SK-N-SH treated with all-trans-retinoic acid at 6 μM for 48 hours (cell line): Measurements from ENCODE around the gene TFAP2B.

Source experiments
- ATAC-seq: fragments of 200-7000 bp; cut with Tn5 transposase; 3 replicates; pipeline ENCODE4 v1.9.1; 2020; ENCODE audit warnings: mild to moderate bottlenecking, moderate library complexity
- ARNTL ChIP-seq: fragments of 450-650 bp; formaldehyde crosslinking; IDR thresholded peaks from 2 replicates; pipeline ENCODE4 v1.5.0; 2020; ENCODE audit warnings: low read depth, mild to moderate bottlenecking, moderate library complexity, borderline replicate concordance
- BACH2 ChIP-seq: fragments of 250-450 bp; sonication (Bioruptor Pico); IDR thresholded peaks from 2 replicates; pipeline ENCODE4 v1.9.0; 2021; ENCODE audit warnings: mild to moderate bottlenecking, borderline replicate concordance
- CREB5 ChIP-seq: fragments of 250-450 bp; sonication (Bioruptor Pico); IDR thresholded peaks from 2 replicates; pipeline ENCODE4 v1.5.1; 2020; ENCODE audit warnings: low read depth, mild to moderate bottlenecking, moderate library complexity
- CSDC2 ChIP-seq: fragments of 250-450 bp; sonication (Bioruptor Pico); IDR thresholded peaks from 2 replicates; pipeline ENCODE4 v1.5.0; 2020; ENCODE audit warnings: mild to moderate bottlenecking, moderate library complexity
- ESRRG ChIP-seq: fragments of 250-450 bp; sonication (Bioruptor Pico); IDR thresholded peaks from 2 replicates; pipeline ENCODE4 v1.6.1; 2021; ENCODE audit warnings: mild to moderate bottlenecking
- GLIS3 ChIP-seq: fragments of 250-450 bp; sonication (Bioruptor Pico); IDR thresholded peaks from 2 replicates; pipeline ENCODE4 v1.5.0; 2020; ENCODE audit warnings: mild to moderate bottlenecking, moderate library complexity
- ISL1 ChIP-seq: fragments of 250-450 bp; sonication (Bioruptor Pico); IDR thresholded peaks from 2 replicates; pipeline ENCODE4 v2.1.2; 2022; ENCODE audit warnings: mild to moderate bottlenecking, moderate library complexity
- OSR1 ChIP-seq: fragments of 250-450 bp; sonication (Bioruptor Pico); IDR thresholded peaks from 2 replicates; pipeline ENCODE4 v1.8.0; 2022; ENCODE audit warnings: moderate library complexity, mild to moderate bottlenecking, inconsistent platforms
- PPARA ChIP-seq: fragments of 250-450 bp; sonication (Bioruptor Pico); IDR thresholded peaks from 2 replicates; pipeline ENCODE4 v1.5.0; 2020; ENCODE audit warnings: mild to moderate bottlenecking, borderline replicate concordance
- RARB ChIP-seq: fragments of 250-450 bp; sonication (Bioruptor Pico); IDR thresholded peaks from 2 replicates; pipeline ENCODE4 v1.8.0; 2021; ENCODE audit warnings: mild to moderate bottlenecking, moderate library complexity
- SNAI2 ChIP-seq: fragments of 250-450 bp; sonication (Bioruptor Pico); IDR thresholded peaks from 2 replicates; pipeline ENCODE4 v1.5.0; 2020; ENCODE audit warnings: mild to moderate bottlenecking, moderate library complexity
- TCF4 ChIP-seq: fragments of 250-450 bp; sonication (Bioruptor Pico); IDR thresholded peaks from 2 replicates; pipeline ENCODE4 v1.8.0; 2021; ENCODE audit warnings: mild to moderate bottlenecking, moderate library complexity, borderline replicate concordance
- TOX ChIP-seq: fragments of 250-450 bp; sonication (Bioruptor Pico); IDR thresholded peaks from 2 replicates; pipeline ENCODE4 v1.8.0; 2021; ENCODE audit warnings: mild to moderate bottlenecking, moderate library complexity, borderline replicate concordance
- TSHZ2 ChIP-seq: fragments of 250-450 bp; sonication (Bioruptor Pico); IDR thresholded peaks from 2 replicates; pipeline ENCODE4 v1.5.0; 2020; ENCODE audit warnings: mild to moderate bottlenecking, moderate library complexity
- ZFP3 ChIP-seq: fragments of 250-450 bp; sonication (Bioruptor Pico); IDR thresholded peaks from 2 replicates; pipeline ENCODE4 v1.5.0; 2020; ENCODE audit warnings: mild to moderate bottlenecking, moderate library complexity
- ZFP30 ChIP-seq: fragments of 450-650 bp; formaldehyde crosslinking; IDR thresholded peaks from 2 replicates; pipeline ENCODE4 v1.5.0; 2022; ENCODE audit warnings: mild to moderate bottlenecking, moderate library complexity
- ZNF565 ChIP-seq: fragments of 450-650 bp; formaldehyde crosslinking; conservative IDR thresholded peaks from 2 replicates; pipeline ENCODE4 v1.5.0; 2020; ENCODE audit warnings: low read depth, mild to moderate bottlenecking, moderate library complexity
- ZNF70 ChIP-seq: fragments of 450-650 bp; formaldehyde crosslinking; IDR thresholded peaks from 2 replicates; pipeline ENCODE4 v1.5.0; 2020; ENCODE audit warnings: mild to moderate bottlenecking, moderate library complexity
- ZNF8 ChIP-seq: fragments of 450-650 bp; formaldehyde crosslinking; IDR thresholded peaks from 2 replicates; pipeline ENCODE4 v1.5.0; 2020; ENCODE audit warnings: mild to moderate bottlenecking, moderate library complexity
- TF ChIP-seq, protein P1 (sequence below): fragments of 250-450 bp; sonication (Bioruptor Pico); IDR thresholded peaks from 2 replicates; pipeline ENCODE4 v1.8.0; 2021; ENCODE audit warnings: low read depth, mild to moderate bottlenecking, moderate library complexity, borderline replicate concordance
- TF ChIP-seq, protein P2 (sequence below): fragments of 250-450 bp; sonication (Bioruptor Pico); IDR thresholded peaks from 2 replicates; pipeline ENCODE4 v1.8.0; 2020; ENCODE audit warnings: mild to moderate bottlenecking, moderate library complexity, borderline replicate concordance

Gene TFAP2B

GRCh38 chr6:50818673-50819072, at the start of gene TFAP2B:
Gene TFAP2B, plus strand, starts transcription at chr6:50818871. Its CDS starts 21 bp downstream, at chr6:50818892.
- TF ChIP-seq, protein P1, sequence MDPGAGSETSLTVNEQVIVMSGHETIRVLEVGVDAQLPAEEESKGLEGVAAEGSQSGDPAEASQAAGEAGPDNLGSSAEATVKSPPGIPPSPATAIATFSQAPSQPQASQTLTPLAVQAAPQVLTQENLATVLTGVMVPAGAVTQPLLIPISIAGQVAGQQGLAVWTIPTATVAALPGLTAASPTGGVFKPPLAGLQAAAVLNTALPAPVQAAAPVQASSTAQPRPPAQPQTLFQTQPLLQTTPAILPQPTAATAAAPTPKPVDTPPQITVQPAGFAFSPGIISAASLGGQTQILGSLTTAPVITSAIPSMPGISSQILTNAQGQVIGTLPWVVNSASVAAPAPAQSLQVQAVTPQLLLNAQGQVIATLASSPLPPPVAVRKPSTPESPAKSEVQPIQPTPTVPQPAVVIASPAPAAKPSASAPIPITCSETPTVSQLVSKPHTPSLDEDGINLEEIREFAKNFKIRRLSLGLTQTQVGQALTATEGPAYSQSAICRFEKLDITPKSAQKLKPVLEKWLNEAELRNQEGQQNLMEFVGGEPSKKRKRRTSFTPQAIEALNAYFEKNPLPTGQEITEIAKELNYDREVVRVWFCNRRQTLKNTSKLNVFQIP (CRISPR knock-in tag) = no peak
- no peak for TF ChIP-seq ZFP30 (CRISPR knock-in tag)
- TF ChIP-seq TOX (CRISPR knock-in tag) = no peak
- no peak for TF ChIP-seq BACH2 (CRISPR knock-in tag)
- TF ChIP-seq CSDC2 (CRISPR knock-in tag) = no peak
- peak; percentile 35; the same call in 1 of the 2 replicates for TF ChIP-seq TSHZ2 (CRISPR knock-in tag)
- no peak for TF ChIP-seq ZFP3 (CRISPR knock-in tag)
- no peak for TF ChIP-seq ISL1 (CRISPR knock-in tag)
- no peak for TF ChIP-seq SNAI2 (CRISPR knock-in tag)
- TF ChIP-seq, protein P2, sequence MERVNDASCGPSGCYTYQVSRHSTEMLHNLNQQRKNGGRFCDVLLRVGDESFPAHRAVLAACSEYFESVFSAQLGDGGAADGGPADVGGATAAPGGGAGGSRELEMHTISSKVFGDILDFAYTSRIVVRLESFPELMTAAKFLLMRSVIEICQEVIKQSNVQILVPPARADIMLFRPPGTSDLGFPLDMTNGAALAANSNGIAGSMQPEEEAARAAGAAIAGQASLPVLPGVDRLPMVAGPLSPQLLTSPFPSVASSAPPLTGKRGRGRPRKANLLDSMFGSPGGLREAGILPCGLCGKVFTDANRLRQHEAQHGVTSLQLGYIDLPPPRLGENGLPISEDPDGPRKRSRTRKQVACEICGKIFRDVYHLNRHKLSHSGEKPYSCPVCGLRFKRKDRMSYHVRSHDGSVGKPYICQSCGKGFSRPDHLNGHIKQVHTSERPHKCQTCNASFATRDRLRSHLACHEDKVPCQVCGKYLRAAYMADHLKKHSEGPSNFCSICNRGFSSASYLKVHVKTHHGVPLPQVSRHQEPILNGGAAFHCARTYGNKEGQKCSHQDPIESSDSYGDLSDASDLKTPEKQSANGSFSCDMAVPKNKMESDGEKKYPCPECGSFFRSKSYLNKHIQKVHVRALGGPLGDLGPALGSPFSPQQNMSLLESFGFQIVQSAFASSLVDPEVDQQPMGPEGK = no peak
- TF ChIP-seq ARNTL (CRISPR knock-in tag) = no peak
- TF ChIP-seq ESRRG (CRISPR knock-in tag) = no peak
- TF ChIP-seq ZNF565 (CRISPR knock-in tag) = no peak
- TF ChIP-seq ZNF8 (CRISPR knock-in tag) = no peak
- TF ChIP-seq PPARA = no peak
- peak; percentile 55 for TF ChIP-seq TCF4 (CRISPR knock-in tag)
- no peak for TF ChIP-seq ZNF70 (CRISPR knock-in tag)
- TF ChIP-seq, all 23 proteins: peak for 2
- peak; percentile 25; the same call in 1 of the 3 replicates for ATAC-seq

- TF ChIP-seq ZNF70 (CRISPR knock-in tag) = no peak
- no peak for TF ChIP-seq OSR1 (CRISPR knock-in tag)
- TF ChIP-seq, protein P2 = no peak
- no peak for TF ChIP-seq RARB (CRISPR knock-in tag)
- no peak for TF ChIP-seq ZFP30 (CRISPR knock-in tag)
- no peak for TF ChIP-seq GLIS3 (CRISPR knock-in tag)
- TF ChIP-seq CREB5 (CRISPR knock-in tag) = no peak
- TF ChIP-seq TSHZ2 (CRISPR knock-in tag) = no peak
- no peak for TF ChIP-seq ZNF565 (CRISPR knock-in tag)
- TF ChIP-seq ESRRG (CRISPR knock-in tag) = no peak
- no peak for TF ChIP-seq TOX (CRISPR knock-in tag)
- TF ChIP-seq SNAI2 (CRISPR knock-in tag) = no peak
- no peak for ATAC-seq
Observed at GRCh38 chr6:50778696-50779095, 40.0 kb upstream of the TFAP2B start.
